Measurements from ENCODE around the gene MOG.

Gene MOG

GRCh38 chr6:29710281-29710941, 53.5 kb downstream of the MOG start:
- Mint-ChIP-seq H3K4me3 (no peak overlapping the region), H3K27ac (no peak overlapping the region), H3K4me1 (peaks cover 14% of the 10 kb centered on the region), H3K36me3 (no peaks in the 10 kb centered on the region), H3K27me3 (no peaks in the 10 kb centered on the region), H3K9me3 (peaks cover 3% of the 10 kb centered on the region)
- DNase-seq (ENCODE audit: low spot score in 2 of 2) (no peak), ATAC-seq (ENCODE audit: low read depth) (no peak)

GRCh38 chr6:29720863-29721262, 64.0 kb downstream of the MOG start:
- Mint-ChIP-seq H3K27me3 (no peaks in the 10 kb centered on the region), H3K36me3 (peaks cover 18% of the 10 kb centered on the region), H3K9me3 (no peaks in the 10 kb centered on the region), H3K4me1 (peaks cover 27% of the 10 kb centered on the region), H3K4me3 (no peak overlapping the region), H3K27ac (no peak overlapping the region)
- ATAC-seq (ENCODE audit: low read depth), result no peak
- no peak for DNase-seq (ENCODE audit: low spot score in 2 of 2)

Measured in memory B cell (primary cell).